IMR-90 (cell line): ENCODE data around the gene HBEGF. TPM values are rescaled to one million over a fixed set of nuclear protein-coding genes. Genes with fewer than 3 reads are reported as not detected.

ENCODE experiments used
- ATAC-seq: fragments of 200-7000 bp; cut with Tn5 transposase; 2 replicates; pipeline ENCODE4 v1.9.1; 2020; ENCODE audit warnings: low read depth, mild to moderate bottlenecking, moderate library complexity
- BruUV-seq: library from RNA; stranded (reverse); fragments of 400-500 nt; replicated peaks from 2 replicates; lab custom pipeline; 2021; lab: Mats Ljungman, UMichigan
- CTCF ChIA-PET: fragments of 300-600 bp; formaldehyde crosslinking; extraction: SDS; loops from one replicate; lab custom pipeline; 2021; ENCODE audit warnings: antibody characterized with exemption; lab: Yijun Ruan, JAX
- POLR2A ChIA-PET: fragments of 300-600 bp; sonication (Branson Sonifier 250); formaldehyde crosslinking; loops from one replicate; lab custom pipeline; 2022; ENCODE audit warnings: antibody characterized with exemption; ENCODE audit not compliant: unreplicated experiment; lab: Charles Lee
- DNase-seq: peaks from one replicate; pipeline ENCODE4 v3.0.0; 2013
- H2AFZ ChIP-seq: replicated peaks from 2 replicates; pipeline ENCODE3; 2013; ENCODE audit warnings: low read length, mild to moderate bottlenecking; ENCODE audit not compliant: poor library complexity
- H2AK5ac ChIP-seq: 2 replicates; pipeline ENCODE4 v1.6.1; 2013; ENCODE audit warnings: low read depth, low read length, inconsistent platforms
- H2AK9ac ChIP-seq: replicated peaks from 2 replicates; pipeline ENCODE3; 2013; ENCODE audit warnings: mild to moderate bottlenecking, low read depth, low read length, moderate library complexity; ENCODE audit not compliant: poor library complexity
- H2BK120ac ChIP-seq: 2 replicates; pipeline ENCODE4 v1.6.1; 2013; ENCODE audit warnings: low read depth, low read length, inconsistent platforms
- H2BK15ac ChIP-seq: 3 replicates; pipeline ENCODE4 v1.6.1; 2013; ENCODE audit warnings: low read depth, low read length, inconsistent platforms
- H2BK20ac ChIP-seq: 2 replicates; pipeline ENCODE4 v1.6.1; 2013; ENCODE audit warnings: low read depth, mild to moderate bottlenecking, inconsistent platforms, low read length, moderate library complexity
- H2BK5ac ChIP-seq: 2 replicates; pipeline ENCODE4 v1.6.1; 2013; ENCODE audit warnings: mild to moderate bottlenecking, low read depth, low read length, inconsistent platforms; ENCODE audit not compliant: poor library complexity, severe bottlenecking
- H3K14ac ChIP-seq: replicated peaks from 2 replicates; pipeline ENCODE4 v1.6.1; 2013; ENCODE audit warnings: low read depth, low read length, inconsistent platforms
- H3K18ac ChIP-seq: 2 replicates; pipeline ENCODE4 v1.6.1; 2013; ENCODE audit warnings: low read depth, low read length, control low read depth
- H3K23ac ChIP-seq: 2 replicates; pipeline ENCODE4 v1.6.1; 2013; ENCODE audit warnings: low read depth, low read length, inconsistent platforms
- H3K27ac ChIP-seq: 2 replicates; pipeline ENCODE4 v1.5.1; 2013; ENCODE audit warnings: mild to moderate bottlenecking, control low read depth, low read length; ENCODE audit not compliant: insufficient read depth
- H3K27me3 ChIP-seq: 2 replicates; pipeline ENCODE4 v1.6.1; 2013; ENCODE audit warnings: low read length; ENCODE audit not compliant: control insufficient read depth, insufficient read depth
- H3K36me3 ChIP-seq: 2 replicates; pipeline ENCODE4 v1.6.1; 2013; ENCODE audit warnings: low read length, mixed read lengths; ENCODE audit not compliant: control insufficient read depth, insufficient read depth
- H3K4ac ChIP-seq: 2 replicates; pipeline ENCODE4 v1.6.1; 2013; ENCODE audit warnings: low read depth, low read length, inconsistent platforms
- H3K4me1 ChIP-seq: 2 replicates; pipeline ENCODE4 v1.6.1; 2013; ENCODE audit warnings: low read length, mixed read lengths; ENCODE audit not compliant: control insufficient read depth, insufficient read depth
- H3K4me2 ChIP-seq: 2 replicates; pipeline ENCODE4 v1.6.1; 2013; ENCODE audit warnings: low read depth, mild to moderate bottlenecking, control low read depth, low read length, moderate library complexity
- H3K4me3 ChIP-seq: 2 replicates; pipeline ENCODE4 v1.5.1; 2013; ENCODE audit warnings: low read depth, mild to moderate bottlenecking, control low read depth, low read length, moderate library complexity; ENCODE audit not compliant: insufficient read depth
- H3K56ac ChIP-seq: 2 replicates; pipeline ENCODE4 v1.6.1; 2013; ENCODE audit warnings: low read length, inconsistent platforms; ENCODE audit not compliant: insufficient read depth; ENCODE audit errors: extremely low read depth
- H3K79me1 ChIP-seq, 2 experiments: 2 replicates each; pipeline ENCODE4 v1.6.1; 2013; ENCODE audit warnings: low read length in 2 of 2, inconsistent platforms in 1 of 2, low read depth in 1 of 2
- H3K9ac ChIP-seq: 2 replicates; pipeline ENCODE4 v1.6.1; 2013; ENCODE audit warnings: low read depth, low read length, control low read depth
- H3K9me1 ChIP-seq: 2 replicates; pipeline ENCODE4 v1.6.1; 2013; ENCODE audit warnings: low read length, inconsistent platforms; ENCODE audit not compliant: insufficient read depth
- H3K9me3 ChIP-seq: 2 replicates; pipeline ENCODE4 v1.6.1; 2013; ENCODE audit warnings: low read length; ENCODE audit not compliant: control insufficient read depth, insufficient read depth
- H4K20me1 ChIP-seq: 2 replicates; pipeline ENCODE4 v1.6.1; 2013; ENCODE audit warnings: low read length, inconsistent platforms; ENCODE audit not compliant: insufficient read depth
- H4K5ac ChIP-seq: 2 replicates; pipeline ENCODE4 v1.6.1; 2013; ENCODE audit warnings: mild to moderate bottlenecking, low read depth, low read length, control low read depth
- H4K8ac ChIP-seq, 2 experiments: 2 replicates each; pipeline ENCODE4 v1.6.1; 2013; ENCODE audit warnings: low read depth in 2 of 2, low read length in 2 of 2, control low read depth in 1 of 2, inconsistent platforms in 1 of 2
- H4K91ac ChIP-seq: 2 replicates; pipeline ENCODE4 v1.6.1; 2013; ENCODE audit warnings: low read depth, low read length, inconsistent platforms; ENCODE audit not compliant: insufficient read depth
- FOS ChIP-seq: fragments of 150-350 bp; IDR thresholded peaks from 2 replicates; pipeline ENCODE4 v1.6.1; 2016; ENCODE audit warnings: low read depth, low read length
- MAFK ChIP-seq: IDR thresholded peaks from 2 replicates; pipeline ENCODE4 v1.6.1; 2012; ENCODE audit warnings: low read depth, low read length, improper control_type of control experiment
- NFE2L2 ChIP-seq: fragments of 150-350 bp; IDR thresholded peaks from 2 replicates; pipeline ENCODE4 v1.6.1; 2016; ENCODE audit warnings: low read depth, mild to moderate bottlenecking, low read length
- POLR2A ChIP-seq: IDR thresholded peaks from 2 replicates; pipeline ENCODE4 v1.6.1; 2012; ENCODE audit warnings: mild to moderate bottlenecking, low read depth, low read length
- WGBS, 2 experiments: methylation state at CpG; one replicate each; pipeline versions ENCODE4 v1.1.5 to v1.1.7; 2013; ENCODE audit warnings: missing lambda C conversion rate in 2 of 2; ENCODE audit not compliant: insufficient read length in 1 of 2; ENCODE audit errors: extremely low coverage in 2 of 2; 5-methylcytosine and 5-hydroxymethylcytosine counted together
- dilution Hi-C: fragments of 300-500 bp; cut with HindIII; formaldehyde crosslinking; loops from one replicate; pipeline ENCODE4 v1.14.3; 2018; ENCODE audit warnings: low sequenced_read_pairs; ENCODE audit not compliant: unreplicated experiment
- in situ Hi-C: fragments of 300-500 bp; cut with MboI; formaldehyde crosslinking; loops from 3 replicates; pipeline ENCODE4 v1.14.3; 2019; ENCODE audit warnings: low sequenced_read_pairs, inconsistent platforms, mixed read lengths
- intact Hi-C: fragments of 100-400 bp; cut with micrococcal nuclease; formaldehyde crosslinking; loops from 2 replicates; pipeline ENCODE4 v1.10.0; 2022
- polyA plus RNA-seq, 3 experiments: library from polyadenylated mRNA; depleted of rRNA; stranded (reverse); fragments of >200 nt; gene quantifications; 2 replicates each; pipeline ENCODE4 v1.2.3, GENCODE V29; 2012; ENCODE audit warnings: low replicate concordance in 1 of 3
- total RNA-seq: library from RNA; depleted of rRNA; stranded (reverse); fragments of >200 nt; gene quantifications from 2 replicates; pipeline ENCODE4 v1.2.3, GENCODE V29; 2012

HBEGF gene
- total and polyA plus RNA-seq, 2 of the 4 experiments (the other 2 are of a cell fraction): 18.8 to 36.1 TPM

DNA sequence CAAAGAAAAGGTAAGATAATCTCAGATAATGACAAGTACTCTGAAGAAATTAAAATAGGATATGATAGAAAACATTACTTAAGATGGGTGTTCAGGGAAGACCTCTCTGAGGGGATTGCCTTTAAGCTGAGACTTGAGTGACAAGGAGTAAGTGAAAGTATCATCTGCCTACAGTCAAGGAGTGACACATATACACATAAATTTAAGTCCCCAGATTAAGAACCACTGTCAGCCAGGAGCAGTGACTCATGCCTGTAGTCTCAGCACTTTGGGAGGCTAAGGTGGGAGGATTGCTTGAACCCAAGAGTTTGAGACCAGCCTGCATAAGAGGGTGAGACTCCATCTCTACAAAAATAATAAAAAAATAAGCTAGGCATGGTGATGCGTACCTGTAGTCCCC is 35.6 kb upstream of the HBEGF start:
- H2AFZ ChIP-seq: no peak overlapping the region
- H3K27ac ChIP-seq: no peak overlapping the region
- no peaks in the 10 kb centered on the region for H4K20me1 ChIP-seq
- H3K14ac ChIP-seq: no peak overlapping the region
- WGBS, 2 experiments: no CpG with 5 or more reads among the region's 1 CpG
- ChIA-PET CTCF (interaction anchor here (0.8 kb wide), 1 partner anchor 9 kb away, joined by 4 read pairs; no protein-coding TSS in a partner anchor), POLR2A (no interaction called here)
- intact Hi-C loops: no loop called here
- no peak for DNase-seq
- H2AK5ac ChIP-seq: no peak overlapping the region
- no peak overlapping the region for H4K8ac ChIP-seq
- no peak overlapping the region for H2BK15ac ChIP-seq
- H3K4me2 ChIP-seq: no peak overlapping the region
- H3K27me3 ChIP-seq: no peaks in the 10 kb centered on the region
- H3K9me3 ChIP-seq: no peaks in the 10 kb centered on the region
- no peak overlapping the region for H3K18ac ChIP-seq
- no peaks in the 10 kb centered on the region for H3K4me1 ChIP-seq
- H4K91ac ChIP-seq: no peak overlapping the region
- H3K4me3 ChIP-seq: no peak overlapping the region
- dilution Hi-C loops: no loop called here
- H2BK120ac ChIP-seq: no peak overlapping the region
- TF ChIP-seq NFE2L2: no peak
- no peak for TF ChIP-seq FOS
- TF ChIP-seq POLR2A: no peak
- TF ChIP-seq MAFK: no peak
- H2BK20ac ChIP-seq: no peak overlapping the region
- no peak overlapping the region for H3K4ac ChIP-seq
- H4K5ac ChIP-seq: no peak overlapping the region
- no peaks in the 10 kb centered on the region for H3K79me1 ChIP-seq
- no peak overlapping the region for H3K23ac ChIP-seq
- no peaks in the 10 kb centered on the region for H3K36me3 ChIP-seq
- no peak overlapping the region for H3K56ac ChIP-seq
- in situ Hi-C loops: no loop called here
- no peak overlapping the region for H2AK9ac ChIP-seq
- BruUV-seq: no TSS peak
- no peak overlapping the region for H3K9ac ChIP-seq
- ATAC-seq: no peak
- H3K9me1 ChIP-seq: no peaks in the 10 kb centered on the region
- H2BK5ac ChIP-seq: no peak overlapping the region
